NCI-H1105 (cell line): ENCODE measurements around the gene NTRK3.

Experiments used
- DNase-seq: peaks from one replicate; lab custom pipeline; 2025; lab: John Stamatoyannopoulos, UW

NTRK3 gene

DNA sequence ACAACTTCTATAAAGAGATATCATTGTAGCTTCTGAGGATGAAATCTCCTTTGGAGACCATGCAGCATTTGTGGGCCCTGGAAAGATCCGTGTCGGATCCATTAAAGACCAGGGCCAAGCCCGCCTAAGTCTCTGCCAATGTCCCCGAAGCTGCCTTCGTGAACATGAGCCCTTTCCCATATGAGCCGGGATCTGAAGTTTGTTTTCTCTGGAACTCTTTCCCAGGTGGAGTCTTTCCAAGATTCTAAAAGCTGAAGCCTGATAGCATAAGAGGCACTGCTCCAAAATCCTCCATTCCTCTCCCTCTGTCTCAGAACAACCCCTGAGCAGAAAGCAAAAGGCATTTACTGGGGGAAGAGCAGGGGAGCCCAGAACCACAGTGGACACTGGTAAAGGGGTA, 274.6 kb downstream of the NTRK3 start:
- DNase-seq: no peak

DNA sequence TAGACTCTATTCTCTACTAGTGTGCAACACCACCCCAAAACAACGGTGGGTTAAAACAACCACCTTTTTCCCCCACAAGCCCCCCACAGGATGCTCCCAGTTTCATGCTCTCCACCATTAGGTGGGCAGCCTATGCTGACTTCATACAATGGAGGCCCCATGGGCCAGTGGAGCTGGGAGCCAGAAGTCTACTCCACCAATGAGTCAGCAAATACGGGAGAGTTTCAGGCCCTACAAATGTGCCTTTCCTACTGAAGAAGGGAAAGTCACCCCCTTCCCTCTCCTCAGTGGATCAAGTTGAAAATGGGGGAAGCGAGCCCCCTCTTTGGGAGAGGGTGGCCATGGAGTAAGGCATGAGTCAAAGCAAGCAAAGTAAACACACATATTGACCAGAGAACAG, 278.6 kb downstream of the NTRK3 start:
- DNase-seq: no peak

DNA sequence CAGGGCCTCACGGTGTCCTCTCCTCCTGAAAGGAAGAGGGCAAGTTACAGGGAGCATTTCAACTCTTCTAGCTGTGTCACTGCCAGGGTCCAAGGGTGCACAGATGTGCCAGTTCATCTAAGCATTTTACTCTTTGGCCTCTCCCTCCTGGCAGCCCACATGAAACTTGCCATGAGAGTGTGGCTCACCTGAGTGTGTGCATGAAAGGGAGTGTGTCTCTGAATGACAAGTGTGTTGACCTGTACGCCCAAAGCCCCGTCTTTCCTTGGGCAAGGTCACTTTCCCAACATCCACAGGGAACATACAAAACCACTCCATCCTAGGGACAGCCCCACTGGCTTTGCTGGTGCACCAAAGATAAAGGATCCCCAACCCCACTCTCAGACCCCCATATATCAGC, 280.0 kb downstream of the NTRK3 start:
- DNase-seq: no peak

DNA sequence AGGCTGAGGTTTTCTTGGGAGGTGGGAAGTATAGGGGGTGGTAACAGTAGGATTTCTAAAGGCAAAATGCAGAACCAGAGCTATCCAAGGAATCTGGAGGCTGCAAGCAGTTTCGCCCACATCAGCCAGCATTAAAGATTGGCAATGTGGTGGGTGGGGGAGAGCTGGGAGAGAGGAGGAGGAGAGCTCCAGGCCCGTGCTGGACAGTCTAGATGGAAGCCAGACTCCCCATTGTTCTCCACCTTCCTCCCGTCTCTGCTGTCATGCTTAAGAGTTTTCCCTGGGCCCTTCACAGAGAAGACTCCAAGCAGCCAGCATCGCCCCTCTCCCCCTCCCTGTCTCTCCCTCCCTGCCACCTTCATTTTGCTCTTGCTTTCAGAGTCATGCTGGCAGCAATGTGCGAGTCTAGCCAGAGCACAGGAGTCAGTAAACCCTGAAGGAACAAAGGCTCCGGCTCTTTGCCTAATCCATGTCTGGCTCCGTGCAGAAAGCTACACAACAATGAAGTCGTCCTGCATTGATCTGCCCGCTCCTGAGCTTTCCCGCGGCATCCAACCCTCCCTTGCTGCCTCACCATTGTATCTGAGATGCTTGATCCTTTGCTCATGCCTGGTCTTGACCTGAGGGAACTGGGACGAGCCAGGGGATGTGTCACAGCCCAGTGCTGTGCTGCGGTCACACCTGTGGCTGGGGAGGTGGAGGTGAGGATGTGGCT, 282.9 kb downstream of the NTRK3 start:
- DNase-seq: no peak

DNA sequence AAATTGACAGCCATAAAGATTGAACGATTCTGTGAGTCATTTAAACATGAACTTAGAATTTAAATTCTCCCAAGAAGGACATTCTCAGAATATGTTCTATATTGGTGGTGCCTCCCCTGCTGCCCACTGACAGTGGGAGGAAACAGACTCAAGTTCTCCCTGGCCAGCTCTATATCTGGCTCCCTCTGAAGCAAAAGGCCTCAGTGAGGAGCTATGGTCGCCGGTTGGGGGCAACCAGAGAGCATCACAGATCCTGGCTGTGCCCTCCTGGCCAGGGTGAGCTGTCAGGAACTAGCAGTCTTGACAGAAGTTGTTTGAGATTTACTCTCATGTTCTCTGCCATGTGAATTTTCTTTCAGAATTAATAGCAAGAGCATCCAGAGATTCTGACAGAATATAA, 285.5 kb downstream of the NTRK3 start:
- no peak for DNase-seq

DNA sequence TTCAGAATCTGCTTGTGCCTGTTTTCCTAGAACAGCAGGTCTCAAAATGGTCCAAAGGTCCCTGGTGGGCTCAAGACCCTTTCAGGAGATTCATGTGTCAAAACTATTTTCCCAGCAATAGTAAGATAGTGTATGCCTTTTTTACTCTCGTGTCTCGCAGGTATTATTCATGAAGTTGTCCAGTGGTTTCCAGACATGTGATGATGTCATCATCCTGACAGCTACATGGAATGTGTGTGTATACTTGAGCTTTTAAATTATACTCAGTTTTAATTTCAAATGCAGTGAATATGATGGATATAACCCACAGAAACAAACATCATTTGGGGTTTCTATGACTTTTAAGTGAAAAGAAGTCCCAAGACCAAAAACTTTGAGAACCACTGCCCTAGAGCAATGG, 288.6 kb downstream of the NTRK3 start:
- no peak for DNase-seq

DNA sequence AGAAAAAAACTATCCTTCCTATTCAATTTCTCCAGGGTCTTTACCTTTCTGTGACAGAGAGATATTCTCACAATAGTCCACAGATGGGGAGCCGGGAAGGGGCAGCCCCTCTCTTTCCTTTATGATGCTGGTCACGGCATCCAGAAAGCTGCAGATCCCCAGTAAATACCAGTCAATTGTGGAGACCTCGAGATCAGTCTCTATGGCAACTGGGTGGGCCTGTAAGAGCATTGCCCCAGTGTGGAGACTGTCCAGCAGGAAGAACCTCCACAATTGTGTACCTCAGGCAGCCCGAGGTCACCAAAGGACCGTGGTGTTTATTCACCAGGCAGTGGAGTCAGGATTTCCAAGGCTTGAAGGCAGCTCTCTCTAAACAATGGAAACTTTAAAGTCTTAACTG, 291.2 kb downstream of the NTRK3 start:
- DNase-seq: no peak

DNA sequence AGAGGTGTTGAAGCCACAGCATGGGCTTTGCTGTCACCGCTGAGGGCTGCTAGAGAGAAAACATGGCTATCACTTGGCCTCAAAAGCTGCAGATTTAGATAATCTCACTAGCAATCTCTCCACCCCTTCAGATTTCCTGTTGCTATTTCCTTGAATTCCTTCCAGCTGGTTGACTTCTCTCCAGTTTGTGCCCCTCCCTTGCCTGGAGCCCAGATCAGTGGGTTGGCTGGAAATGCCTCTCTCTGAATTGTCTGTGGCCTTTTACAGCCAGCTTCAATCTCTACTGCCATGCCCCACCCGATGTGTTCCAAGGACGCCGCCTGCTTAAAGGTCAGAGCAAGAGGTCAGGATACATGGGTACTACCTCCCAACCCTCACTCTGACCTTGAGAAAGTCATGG, 294.1 kb downstream of the NTRK3 start:
- DNase-seq: no peak

DNA sequence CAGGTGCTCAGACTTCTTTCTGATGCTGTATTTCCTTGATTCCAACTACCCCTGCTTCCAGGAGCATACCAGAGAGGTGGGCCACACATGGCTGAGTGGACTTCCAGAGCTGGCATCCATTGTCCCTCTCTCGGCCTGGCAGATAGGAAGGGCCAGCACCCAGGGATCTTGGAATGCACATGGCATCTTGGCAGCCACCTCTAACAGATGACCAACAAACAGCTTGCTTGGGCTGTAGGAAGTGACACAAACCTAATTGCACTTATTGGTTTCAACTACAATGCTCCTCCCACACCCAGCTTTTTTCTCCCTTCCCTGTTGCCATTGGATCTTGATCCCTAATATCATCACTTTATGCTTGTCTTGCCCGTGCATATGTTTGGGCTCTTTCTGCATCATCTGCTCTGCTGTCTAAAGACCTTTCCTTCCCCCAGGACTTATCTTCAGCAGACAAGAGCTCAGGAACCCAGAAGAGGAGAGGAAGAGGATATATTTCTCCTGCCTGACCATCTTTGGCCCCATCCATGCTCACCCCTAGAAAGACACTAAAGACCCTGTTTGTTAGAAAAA, 294.6 kb downstream of the NTRK3 start:
- no peak for DNase-seq

DNA sequence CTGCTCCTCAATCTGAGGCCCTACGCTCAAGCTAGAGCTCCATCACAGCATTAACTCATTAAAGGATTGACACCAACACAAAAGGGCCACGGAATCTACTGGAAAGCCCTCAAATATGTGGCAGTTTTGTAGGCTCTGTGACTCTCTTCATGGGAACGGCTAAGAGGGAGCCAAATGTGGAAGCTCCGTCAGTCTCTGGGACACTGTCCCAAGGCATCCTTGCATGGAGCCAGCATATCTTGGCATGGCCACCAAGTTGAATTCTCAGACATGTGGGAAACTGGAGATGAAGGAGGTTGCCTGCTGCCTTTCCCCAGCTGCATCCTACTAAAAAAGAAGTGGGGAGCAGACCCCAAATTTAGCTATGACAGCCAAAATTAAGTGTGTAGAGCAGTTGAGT, 296.9 kb downstream of the NTRK3 start:
- no peak for DNase-seq

DNA sequence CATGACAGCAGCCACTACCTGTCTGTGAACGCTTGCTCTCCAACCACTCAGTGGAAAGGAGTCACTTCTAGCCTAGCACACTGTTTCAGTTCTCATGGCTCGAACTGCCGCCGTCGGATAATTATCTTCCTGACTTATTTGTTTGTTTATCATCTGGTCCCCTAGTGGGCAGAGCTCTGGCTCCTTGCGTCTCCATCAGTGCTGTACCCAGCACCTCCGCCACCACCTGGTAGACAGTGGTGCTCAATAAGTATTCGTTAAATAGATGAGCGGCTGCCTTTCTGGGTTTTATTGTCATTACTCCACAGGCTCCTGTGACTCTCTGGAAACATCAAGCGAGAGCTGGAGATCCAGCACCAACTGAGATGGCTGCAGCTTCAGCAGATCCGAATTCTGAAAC, 297.5 kb downstream of the NTRK3 start:
- no peak for DNase-seq

DNA sequence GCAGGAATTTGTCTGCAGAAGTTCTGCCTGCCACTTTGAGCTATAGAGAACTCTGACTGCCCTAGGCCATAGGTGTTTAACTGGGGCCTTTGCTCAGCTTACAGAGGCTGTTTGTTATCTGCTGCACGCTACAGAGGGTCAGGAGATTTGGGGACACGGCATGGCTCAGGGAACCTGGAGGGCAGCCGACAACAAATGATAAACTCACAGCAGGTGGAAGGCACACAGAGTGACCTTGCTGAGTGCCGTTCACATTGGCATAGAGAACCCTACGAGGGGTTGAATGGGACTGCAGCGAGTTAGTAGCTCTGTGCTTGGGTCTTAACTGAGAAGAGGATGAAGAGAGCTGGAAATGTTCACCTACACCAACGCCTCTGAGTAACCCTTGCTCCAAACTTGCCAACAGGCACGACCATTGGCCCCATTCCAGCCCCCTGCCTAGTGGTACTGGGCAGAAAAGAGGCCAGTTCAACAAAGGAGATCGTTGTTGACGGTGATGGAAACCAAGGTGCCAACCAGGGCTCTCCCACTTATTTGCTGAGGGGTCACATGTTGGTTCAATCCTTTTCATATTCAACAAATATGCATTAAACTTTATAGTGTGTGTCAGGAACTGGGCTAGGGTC, 301.1 kb downstream of the NTRK3 start:
- no peak for DNase-seq

DNA sequence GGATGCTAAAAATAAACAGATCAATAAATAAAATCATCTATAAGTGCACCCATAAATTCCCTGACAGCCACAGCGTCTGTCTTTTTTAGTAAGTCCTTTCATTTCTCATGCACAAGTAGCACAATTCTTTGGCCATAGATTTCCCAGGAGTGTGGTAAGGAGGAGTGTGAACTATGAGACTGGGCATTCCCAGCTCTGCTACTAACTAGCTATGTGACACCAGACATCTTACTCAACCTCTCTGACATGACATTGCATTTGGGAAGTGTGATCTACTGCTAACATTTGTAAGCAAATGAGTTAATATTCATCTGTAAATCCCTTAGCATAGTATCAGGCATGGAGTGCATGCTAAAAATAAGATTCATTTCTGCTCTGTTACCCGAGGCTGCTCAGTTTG, 301.7 kb downstream of the NTRK3 start:
- DNase-seq: no peak

DNA sequence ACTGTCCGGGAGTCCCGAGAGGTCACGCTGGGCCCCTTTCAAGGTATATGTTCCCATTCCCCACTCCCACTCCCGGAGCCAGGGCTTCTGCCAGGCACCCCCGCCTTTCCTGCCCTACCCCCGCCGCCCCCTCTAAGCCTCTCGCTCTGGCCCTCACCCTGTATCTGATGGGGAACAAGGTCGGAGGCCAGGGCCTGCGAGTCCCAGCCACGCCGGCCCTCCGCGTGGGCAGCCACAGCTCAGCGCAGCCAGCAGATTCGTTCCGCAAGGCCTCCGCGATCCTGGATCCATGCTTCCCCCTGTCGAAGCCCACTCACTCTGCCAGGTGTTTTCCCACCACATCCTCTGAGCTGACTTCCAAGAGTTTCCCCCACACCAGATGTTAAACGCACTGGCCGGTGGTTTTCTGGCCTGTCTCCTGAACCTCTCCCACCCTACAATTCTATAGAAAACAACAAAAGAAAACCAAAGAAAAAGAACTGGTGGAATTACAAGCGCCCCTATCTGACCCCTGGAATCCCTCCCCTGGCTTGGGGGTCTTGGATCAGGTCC, 303.7 kb downstream of the NTRK3 start:
- DNase-seq: no peak

DNA sequence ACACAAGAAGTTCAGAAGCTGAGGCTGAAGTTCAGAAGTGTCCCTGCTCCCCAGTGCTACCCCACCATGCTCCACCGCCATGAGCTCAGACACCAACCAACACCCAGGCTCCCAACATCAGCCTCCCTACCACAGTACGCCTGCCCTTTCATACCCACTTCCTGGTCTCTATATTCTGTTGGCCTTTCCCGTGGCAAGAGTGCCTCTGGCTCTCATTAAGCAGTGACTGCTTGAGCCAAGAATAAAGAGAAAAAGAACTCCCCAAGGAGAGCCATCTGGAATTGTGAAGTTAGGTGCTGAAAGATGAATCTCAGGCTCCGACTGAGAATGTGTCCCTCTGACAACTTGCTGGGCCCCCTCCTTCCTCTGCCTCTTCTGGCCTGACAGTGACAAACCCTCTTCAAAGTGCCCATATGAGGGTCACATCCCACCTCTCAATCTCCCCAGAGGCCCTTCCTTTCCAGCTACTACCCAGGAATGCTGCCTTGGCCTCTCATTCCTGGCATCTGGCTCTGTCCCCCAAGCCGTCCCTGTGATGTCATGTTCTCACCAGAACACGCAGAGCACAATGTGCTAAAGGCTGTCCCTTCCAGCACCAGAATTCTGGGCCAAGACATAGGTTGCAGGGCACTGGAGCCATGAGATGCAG, 306.8 kb downstream of the NTRK3 start:
- no peak for DNase-seq

DNA sequence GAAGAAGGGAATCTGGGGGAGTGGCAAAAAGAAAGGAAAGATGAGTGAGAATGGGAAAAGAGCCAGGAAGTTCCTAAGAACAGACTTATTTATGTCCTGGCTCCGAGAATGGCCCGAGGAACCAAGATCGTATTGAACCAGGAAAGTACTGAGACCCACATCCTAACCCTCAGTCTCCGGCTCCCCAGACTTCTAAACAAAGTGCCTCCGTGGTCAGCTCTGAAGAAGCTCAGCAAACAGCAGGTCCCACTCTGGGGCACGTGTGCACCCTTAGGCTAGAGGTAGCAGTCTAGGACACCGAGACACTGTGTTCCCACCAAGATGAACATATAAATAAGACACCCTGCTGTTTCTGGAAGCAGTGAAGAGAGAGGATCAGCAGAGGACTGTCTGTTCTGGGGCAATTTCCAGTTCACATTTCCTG, 307.4 kb downstream of the NTRK3 start:
- DNase-seq: no peak

DNA sequence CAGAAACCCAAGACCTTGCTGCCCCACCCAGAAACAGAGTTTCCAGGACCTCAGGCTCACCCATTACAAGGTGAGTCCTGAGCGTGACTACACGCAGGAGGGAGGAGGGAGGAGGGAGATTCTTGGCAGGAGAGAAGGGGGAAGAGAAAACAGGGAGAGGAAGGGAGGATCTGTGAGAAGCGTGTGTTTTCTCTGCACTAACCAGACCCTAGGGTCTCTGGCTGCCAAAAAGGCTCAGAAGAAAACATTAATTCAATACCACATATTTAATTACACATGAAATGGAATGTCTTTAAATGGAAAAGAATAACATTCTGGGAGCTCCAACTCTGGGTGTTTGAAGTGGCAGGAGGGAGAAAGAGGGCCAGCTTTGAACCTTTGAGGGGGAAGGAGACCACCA, 309.0 kb downstream of the NTRK3 start:
- no peak for DNase-seq

DNA sequence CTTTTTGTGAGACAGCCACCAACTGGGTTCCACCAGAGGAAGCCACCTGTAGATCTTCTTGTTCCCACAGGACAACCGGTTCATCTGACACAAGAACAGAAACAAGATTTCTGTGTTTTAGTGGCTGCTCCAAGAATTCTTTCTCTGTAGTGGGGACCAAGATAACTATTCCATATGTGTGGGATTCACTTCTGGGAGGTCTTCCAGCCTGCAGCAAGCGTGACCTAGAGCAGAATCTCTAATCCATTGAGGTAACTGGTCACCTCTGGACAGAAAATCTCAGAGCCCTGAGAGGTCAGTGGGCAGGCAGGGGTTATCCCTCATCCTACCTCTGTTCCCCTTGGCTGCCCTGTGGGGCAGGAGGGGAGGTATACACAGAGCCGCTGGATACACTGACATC, 311.3 kb downstream of the NTRK3 start:
- no peak for DNase-seq

DNA sequence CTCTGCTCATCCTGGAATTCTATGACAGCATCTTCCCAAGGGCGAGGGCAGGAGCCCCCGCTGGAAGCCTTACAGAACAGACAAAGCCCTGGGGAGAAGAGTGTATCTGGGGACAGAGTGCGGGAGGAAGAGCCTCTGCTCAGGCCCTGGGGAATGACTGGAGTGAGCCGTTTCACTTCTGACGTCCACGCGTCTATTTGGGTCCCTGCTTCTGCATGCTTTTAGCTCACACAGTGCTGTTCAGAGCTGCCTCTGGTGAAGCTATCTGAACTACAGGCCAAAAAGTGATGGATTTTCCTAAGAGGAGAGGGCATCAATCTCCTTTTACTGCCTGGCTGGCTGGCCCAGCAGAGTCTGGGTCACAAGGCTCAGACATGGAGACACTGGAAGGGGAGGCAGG, 311.8 kb downstream of the NTRK3 start:
- no peak for DNase-seq

DNA sequence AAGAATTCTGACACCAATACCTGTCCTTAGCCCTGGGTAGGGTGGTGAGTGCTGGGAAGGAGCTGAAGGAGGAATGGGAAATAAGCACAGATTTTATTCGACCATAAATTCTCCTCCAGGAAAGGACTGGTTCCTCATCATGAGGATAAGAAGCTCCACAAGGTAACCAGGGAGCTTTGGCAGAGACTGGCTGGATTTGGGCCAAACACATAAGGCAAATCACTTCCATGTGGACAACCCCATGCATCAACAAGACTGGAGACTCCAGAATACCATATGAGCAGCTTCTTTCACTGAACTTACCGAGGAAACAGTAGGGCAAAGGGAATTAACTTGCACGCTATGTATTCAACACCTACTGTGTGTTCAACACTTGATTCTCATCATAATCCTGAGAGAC, 312.5 kb downstream of the NTRK3 start:
- no peak for DNase-seq

DNA sequence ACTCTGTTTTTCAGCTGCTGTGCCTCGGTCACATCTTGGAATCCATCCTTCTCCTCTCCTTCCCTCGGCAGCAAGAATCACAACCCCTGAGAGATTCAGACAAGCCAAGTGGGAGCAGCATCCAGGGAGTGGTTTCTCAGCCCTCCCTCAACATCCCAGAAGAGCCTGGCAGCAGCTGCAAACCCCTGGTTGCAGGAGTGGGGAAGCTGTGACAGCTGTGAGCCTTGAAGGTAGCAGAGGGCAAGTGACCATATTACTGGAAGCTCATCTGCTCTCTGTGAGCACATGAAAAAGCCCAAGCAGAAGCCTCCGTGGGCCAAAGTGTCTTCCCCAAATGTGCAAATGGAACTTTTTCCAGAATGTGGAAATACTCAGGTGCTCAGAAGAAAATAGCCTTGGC, 312.9 kb downstream of the NTRK3 start:
- DNase-seq: no peak

DNA sequence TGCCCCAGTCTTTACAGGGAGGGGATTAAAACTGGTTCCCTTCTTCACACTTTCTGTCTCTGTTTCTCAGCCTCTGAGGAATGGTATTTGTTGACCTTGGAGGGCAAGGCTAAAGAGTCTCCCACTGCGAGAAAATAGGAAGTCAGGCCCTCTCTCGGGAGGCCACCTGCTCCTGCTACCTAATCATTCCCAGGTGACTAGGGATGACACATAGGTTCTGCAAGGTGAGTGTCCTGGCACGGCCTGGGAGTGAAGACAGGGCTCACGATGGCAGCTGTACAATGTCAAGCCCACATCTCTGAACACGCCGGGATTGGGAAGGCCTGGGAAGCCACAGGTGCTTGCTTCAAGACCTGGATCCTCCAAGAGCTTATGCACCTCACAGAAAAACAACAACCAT, 314.2 kb downstream of the NTRK3 start:
- DNase-seq: no peak

DNA sequence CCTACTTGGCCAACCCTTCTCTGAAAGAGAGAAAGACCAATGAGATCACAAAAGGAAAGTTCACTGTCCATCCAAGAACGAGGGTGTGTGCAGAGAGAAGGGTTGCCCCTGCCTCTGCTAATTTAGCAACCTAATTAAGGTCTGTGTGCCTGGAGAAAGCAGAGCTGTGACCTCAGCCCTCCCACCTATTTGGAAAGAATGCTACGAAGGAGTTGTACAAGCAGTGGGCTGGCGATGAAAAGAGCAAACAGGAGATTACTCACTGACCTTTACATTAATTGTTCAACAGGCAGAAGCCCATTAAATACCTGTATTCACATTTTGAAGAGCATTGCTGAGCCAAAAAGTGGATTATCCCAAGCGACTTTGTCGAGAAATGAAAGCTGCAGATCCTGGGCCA, 314.9 kb downstream of the NTRK3 start:
- no peak for DNase-seq
